Testis (tissue), 3 donors: ENCODE results near the gene ZBTB9. TPM values are rescaled to one million over a fixed set of nuclear protein-coding genes. Genes with fewer than 3 reads are reported as not detected.

Experiments used
- DNase-seq: peaks from one replicate; pipeline ENCODE4 v3.0.0-alpha.2; 2019
- H3K27ac ChIP-seq, 2 donors: fragments of 200-600 bp; sonication (generic); one replicate each; pipeline ENCODE4 v1.5.1; 2019
- H3K27me3 ChIP-seq: fragments of 200-600 bp; sonication (generic); one replicate; pipeline ENCODE4 v1.5.1; 2019
- H3K36me3 ChIP-seq: fragments of 200-600 bp; sonication (generic); one replicate; pipeline ENCODE4 v1.5.1; 2017; ENCODE audit warnings: low read depth; ENCODE audit errors: missing control alignments
- H3K4me1 ChIP-seq: fragments of 200-600 bp; sonication (generic); one replicate; pipeline ENCODE4 v1.5.1; 2019
- H3K4me3 ChIP-seq, 2 donors: fragments of 200-600 bp; sonication (generic); one replicate each; pipeline ENCODE4 v1.5.1; 2017 to 2019
- H3K9me3 ChIP-seq: fragments of 200-600 bp; sonication (generic); one replicate; pipeline ENCODE4 v1.5.1; 2017
- POLR2A ChIP-seq: fragments of 450-650 bp; IDR thresholded peaks from one replicate; pipeline ENCODE4 v1.6.1; 2017; ENCODE audit warnings: antibody characterized with exemption, mild to moderate bottlenecking, moderate library complexity
- WGBS, 2 donors: methylation state at CpG; one replicate each; pipeline ENCODE4 v1.1.5; 2018; 5-methylcytosine and 5-hydroxymethylcytosine counted together
- intact Hi-C: fragments of 100-400 bp; cut with DNase I; formaldehyde crosslinking; loops from one replicate; pipeline ENCODE4 v1.15.1; 2023; ENCODE audit warnings: low total_unique reads
- polyA plus RNA-seq: library from polyadenylated mRNA; stranded (reverse); fragments of 350-450 nt; fragmentation: Illumina TruSeq; extraction: RNeasy Lipid Tissue Mini Kit (QIAGEN cat#74804); gene quantifications from one replicate; pipeline ENCODE4 v1.2.3, GENCODE V29; 2014; ENCODE audit warnings: low read depth, low replicate concordance; ENCODE audit not compliant: insufficient read depth
- total RNA-seq, 2 donors: library from RNA; depleted of rRNA; stranded (reverse); fragments of >200 nt; gene quantifications; one replicate each; pipeline ENCODE4 v1.2.3, GENCODE V29; 2016
- TF ChIP-seq, protein P1 (sequence below), 3 experiments: fragments of 450-650 bp in 2 of 3; fragments of 200-600 bp in 1 of 3; sonication (generic) in 1 of 3; IDR thresholded peaks; one replicate each; pipeline ENCODE4 v1.5.1; 2016 to 2019; ENCODE audit warnings: antibody characterized with exemption in 3 of 3, mild to moderate bottlenecking in 2 of 3, moderate library complexity in 1 of 3

The ZBTB9 gene
- total and polyA plus RNA-seq, 3 donors from 2014 or later, result 15.2 to 16.9 (median 15.7) TPM

DNA sequence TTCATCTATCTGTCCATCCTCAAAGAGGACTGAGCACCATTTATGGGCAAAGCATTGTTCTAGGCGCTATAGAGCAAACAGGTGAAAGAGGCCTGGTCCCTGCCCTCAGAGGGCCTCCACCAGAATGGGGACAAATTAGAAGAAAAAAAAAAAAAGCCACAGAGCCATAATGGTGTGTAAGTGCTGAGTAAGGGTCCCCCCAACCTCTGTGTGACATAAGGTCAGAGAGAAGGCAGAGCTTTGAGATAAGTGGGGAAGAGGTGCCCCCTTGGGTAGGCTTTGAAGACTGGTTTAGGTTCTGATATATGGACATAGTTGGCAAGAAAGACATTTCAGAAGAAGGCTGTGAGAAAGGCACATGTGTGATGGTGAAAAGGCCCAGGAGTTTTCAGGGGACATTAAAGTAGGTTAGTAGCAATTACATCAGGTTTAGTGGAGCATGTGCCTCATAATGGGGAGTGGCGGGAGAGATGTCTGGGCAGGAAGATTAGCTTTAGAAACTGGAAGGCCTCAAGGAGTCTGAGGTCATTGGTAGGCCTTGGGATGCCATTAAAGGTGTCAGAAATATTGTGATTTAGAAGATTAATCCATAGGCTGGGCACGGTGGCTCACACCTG lies 15.3 kb upstream of the ZBTB9 start:
- H3K36me3 ChIP-seq, result no peaks in the 10 kb centered on the region
- no peak overlapping the region for H3K4me3 ChIP-seq
- H3K27ac ChIP-seq, result no peak overlapping the region
- DNase-seq, result no peak
- no peaks in the 10 kb centered on the region for H3K4me1 ChIP-seq
- intact Hi-C loops, result no loop called here
- whole genome bisulfite sequencing, 2 donors, result 92 to 94% methylated on average over 3 of the region's 3 CpGs
- H3K27me3 ChIP-seq, result no peaks in the 10 kb centered on the region
- no peaks in the 10 kb centered on the region for H3K9me3 ChIP-seq
- TF ChIP-seq, protein P1, sequence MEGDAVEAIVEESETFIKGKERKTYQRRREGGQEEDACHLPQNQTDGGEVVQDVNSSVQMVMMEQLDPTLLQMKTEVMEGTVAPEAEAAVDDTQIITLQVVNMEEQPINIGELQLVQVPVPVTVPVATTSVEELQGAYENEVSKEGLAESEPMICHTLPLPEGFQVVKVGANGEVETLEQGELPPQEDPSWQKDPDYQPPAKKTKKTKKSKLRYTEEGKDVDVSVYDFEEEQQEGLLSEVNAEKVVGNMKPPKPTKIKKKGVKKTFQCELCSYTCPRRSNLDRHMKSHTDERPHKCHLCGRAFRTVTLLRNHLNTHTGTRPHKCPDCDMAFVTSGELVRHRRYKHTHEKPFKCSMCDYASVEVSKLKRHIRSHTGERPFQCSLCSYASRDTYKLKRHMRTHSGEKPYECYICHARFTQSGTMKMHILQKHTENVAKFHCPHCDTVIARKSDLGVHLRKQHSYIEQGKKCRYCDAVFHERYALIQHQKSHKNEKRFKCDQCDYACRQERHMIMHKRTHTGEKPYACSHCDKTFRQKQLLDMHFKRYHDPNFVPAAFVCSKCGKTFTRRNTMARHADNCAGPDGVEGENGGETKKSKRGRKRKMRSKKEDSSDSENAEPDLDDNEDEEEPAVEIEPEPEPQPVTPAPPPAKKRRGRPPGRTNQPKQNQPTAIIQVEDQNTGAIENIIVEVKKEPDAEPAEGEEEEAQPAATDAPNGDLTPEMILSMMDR (IDR thresholded peaks at IDR 0.05), result no peak
- TF ChIP-seq POLR2A, result no peak

DNA sequence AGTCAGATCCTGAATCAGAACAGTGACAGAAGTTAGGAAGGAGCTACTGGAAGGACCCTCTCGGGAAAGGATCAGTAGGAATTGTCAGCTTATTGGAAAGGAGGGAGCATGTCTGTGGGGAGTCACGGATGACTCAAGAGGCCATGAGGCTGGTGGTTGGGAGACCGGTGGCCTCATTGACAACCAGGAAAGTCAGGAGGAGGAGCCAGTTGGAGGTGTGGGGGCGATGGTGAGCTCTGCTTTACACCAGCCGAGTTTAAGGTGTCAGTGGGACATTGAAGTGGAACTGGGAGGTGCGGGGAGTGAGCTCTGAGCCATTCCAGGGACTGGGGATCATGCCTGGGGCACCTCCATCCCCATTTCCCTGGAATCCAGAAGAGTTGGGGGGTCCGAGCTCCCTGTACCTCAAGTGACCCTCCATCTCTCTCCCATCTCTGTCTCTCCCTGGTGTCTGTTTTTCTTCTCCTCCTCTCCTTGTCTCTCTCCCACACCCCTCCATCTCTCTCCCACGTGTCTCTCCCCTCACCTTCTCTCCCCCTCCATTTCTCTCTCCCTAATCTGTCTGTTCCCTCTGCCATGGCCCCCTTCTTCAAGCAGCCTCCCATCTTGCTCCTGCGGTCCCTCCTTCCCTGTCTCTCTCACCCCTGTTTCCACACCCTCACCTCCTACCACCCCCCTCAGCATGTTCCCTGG lies 14.3 kb upstream of the ZBTB9 start:
- 75 to 80% methylated on average over 9 of the region's 9 CpGs for WGBS, 2 donors
- H3K4me3 ChIP-seq, result no peak overlapping the region
- TF ChIP-seq, protein P1 (IDR thresholded peaks at IDR 0.05), result no peak
- no peak for TF ChIP-seq POLR2A
- no peak overlapping the region for H3K27ac ChIP-seq
- intact Hi-C loops, result no loop called here
- no peak for DNase-seq
- no peaks in the 10 kb centered on the region for H3K9me3 ChIP-seq
- H3K4me1 ChIP-seq, result no peaks in the 10 kb centered on the region
- no peaks in the 10 kb centered on the region for H3K36me3 ChIP-seq
- H3K27me3 ChIP-seq, result no peaks in the 10 kb centered on the region

DNA sequence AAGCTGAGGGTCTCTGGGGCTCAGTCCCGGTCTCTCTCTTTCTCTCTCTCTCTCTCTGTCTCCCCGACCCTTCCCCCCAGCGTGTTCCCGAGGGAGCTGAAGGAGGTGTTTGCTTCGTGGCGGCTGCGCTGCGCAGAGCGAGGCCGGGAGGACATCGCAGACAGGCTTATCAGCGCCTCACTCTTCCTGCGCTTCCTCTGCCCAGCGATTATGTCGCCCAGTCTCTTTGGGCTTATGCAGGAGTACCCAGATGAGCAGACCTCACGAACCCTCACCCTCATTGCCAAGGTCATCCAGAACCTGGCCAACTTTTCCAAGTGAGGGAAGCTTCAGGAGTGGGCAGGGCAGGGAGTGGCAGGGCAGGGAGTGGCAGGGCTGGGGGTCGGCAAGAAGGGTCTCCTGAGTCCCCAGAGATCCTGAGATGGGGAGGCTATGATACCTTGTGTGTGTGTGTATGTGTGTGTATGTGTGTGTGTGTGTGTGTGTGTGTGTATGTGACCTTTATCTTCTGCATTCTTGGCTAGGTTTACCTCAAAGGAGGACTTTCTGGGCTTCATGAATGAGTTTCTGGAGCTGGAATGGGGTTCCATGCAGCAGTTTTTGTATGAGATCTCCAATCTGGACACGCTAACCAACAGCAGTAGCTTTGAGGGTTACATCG lies 13.6 kb upstream of the ZBTB9 start:
- Histone ChIP-seq H3K9me3 (no peaks in the 10 kb centered on the region), H3K36me3 (no peaks in the 10 kb centered on the region), H3K27me3 (no peaks in the 10 kb centered on the region), H3K4me1 (no peaks in the 10 kb centered on the region), H3K27ac (no peak overlapping the region), H3K4me3 (no peak overlapping the region)
- 81 to 82% methylated on average over 19 of the region's 19 CpGs for WGBS, 2 donors
- TF ChIP-seq, protein P1 (IDR thresholded peaks at IDR 0.05), result no peak
- no peak for TF ChIP-seq POLR2A
- intact Hi-C loops, result no loop called here
- no peak for DNase-seq

DNA sequence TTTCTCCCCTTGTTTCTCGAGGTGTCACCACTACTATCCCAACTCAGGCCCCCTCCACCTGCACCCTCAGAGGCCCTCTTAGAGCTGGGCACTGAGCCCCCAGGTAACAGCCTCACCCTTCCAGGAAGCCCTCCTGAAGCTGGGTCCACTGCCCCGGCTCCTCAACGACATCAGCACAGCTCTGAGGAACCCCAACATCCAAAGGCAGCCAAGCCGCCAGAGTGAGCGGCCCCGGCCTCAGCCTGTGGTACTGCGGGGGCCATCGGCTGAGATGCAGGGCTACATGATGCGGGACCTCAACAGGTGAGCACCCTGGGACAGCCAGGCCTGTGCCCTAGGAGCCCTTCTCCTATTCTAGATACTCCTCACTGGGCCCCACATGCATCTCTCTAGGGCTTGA lies 12.9 kb upstream of the ZBTB9 start:
- intact Hi-C loops, result no loop called here
- H3K9me3 ChIP-seq, result no peaks in the 10 kb centered on the region
- WGBS, 2 donors, result 87 to 95% methylated on average over 5 to 9 of the region's 9 CpGs
- no peak overlapping the region for H3K4me3 ChIP-seq
- H3K36me3 ChIP-seq, result no peaks in the 10 kb centered on the region
- no peaks in the 10 kb centered on the region for H3K27me3 ChIP-seq
- H3K4me1 ChIP-seq, result no peaks in the 10 kb centered on the region
- TF ChIP-seq, protein P1 (IDR thresholded peaks at IDR 0.05), result no peak
- no peak for TF ChIP-seq POLR2A
- DNase-seq, result no peak
- no peak overlapping the region for H3K27ac ChIP-seq
